ENCODE results near the gene DEAF1. TPM values are rescaled to one million over a fixed set of nuclear protein-coding genes. Genes with fewer than 3 reads are reported as not detected.

DEAF1 gene
- total RNA-seq, 4 donors from 2014 or later: 31.1 to 57.0 (median 39.6) TPM

DNA sequence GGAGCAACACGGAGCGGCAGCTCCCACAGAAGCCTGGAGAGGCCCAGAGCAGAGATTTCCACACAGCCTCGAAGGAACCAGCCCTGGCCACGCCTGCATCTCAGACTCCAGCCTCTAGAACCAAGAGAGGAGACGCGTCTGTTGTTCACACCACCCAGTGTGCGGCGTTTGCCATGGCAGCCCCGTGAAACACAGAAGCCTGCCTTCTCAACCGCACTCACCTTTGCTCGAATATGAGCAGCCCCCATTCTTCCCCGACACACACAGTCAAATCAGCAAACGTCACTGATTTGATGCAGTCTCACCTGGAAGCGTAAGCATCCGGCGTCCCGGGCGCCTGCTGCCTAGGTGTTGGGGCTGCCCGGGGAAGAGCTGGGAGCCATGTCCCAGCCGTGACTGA, 38.0 kb upstream of the DEAF1 start:
- H3K4me3 ChIP-seq (ENCODE audit: low read depth, poor library complexity, severe bottlenecking): no peak overlapping the region
- DNase-seq (ENCODE audit: low spot score in 2 of 2): no peak
- intact Hi-C loops (cut with DNase I; ENCODE audit: low total_unique reads): no loop called here
- no peak for TF ChIP-seq POLR2A (IDR thresholded peaks at IDR 0.05)
- TF ChIP-seq, protein P1, sequence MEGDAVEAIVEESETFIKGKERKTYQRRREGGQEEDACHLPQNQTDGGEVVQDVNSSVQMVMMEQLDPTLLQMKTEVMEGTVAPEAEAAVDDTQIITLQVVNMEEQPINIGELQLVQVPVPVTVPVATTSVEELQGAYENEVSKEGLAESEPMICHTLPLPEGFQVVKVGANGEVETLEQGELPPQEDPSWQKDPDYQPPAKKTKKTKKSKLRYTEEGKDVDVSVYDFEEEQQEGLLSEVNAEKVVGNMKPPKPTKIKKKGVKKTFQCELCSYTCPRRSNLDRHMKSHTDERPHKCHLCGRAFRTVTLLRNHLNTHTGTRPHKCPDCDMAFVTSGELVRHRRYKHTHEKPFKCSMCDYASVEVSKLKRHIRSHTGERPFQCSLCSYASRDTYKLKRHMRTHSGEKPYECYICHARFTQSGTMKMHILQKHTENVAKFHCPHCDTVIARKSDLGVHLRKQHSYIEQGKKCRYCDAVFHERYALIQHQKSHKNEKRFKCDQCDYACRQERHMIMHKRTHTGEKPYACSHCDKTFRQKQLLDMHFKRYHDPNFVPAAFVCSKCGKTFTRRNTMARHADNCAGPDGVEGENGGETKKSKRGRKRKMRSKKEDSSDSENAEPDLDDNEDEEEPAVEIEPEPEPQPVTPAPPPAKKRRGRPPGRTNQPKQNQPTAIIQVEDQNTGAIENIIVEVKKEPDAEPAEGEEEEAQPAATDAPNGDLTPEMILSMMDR (IDR thresholded peaks at IDR 0.05): no peak
- WGBS, 2 donors: 82 to 85% methylated on average over 20 of the region's 20 CpGs

DNA sequence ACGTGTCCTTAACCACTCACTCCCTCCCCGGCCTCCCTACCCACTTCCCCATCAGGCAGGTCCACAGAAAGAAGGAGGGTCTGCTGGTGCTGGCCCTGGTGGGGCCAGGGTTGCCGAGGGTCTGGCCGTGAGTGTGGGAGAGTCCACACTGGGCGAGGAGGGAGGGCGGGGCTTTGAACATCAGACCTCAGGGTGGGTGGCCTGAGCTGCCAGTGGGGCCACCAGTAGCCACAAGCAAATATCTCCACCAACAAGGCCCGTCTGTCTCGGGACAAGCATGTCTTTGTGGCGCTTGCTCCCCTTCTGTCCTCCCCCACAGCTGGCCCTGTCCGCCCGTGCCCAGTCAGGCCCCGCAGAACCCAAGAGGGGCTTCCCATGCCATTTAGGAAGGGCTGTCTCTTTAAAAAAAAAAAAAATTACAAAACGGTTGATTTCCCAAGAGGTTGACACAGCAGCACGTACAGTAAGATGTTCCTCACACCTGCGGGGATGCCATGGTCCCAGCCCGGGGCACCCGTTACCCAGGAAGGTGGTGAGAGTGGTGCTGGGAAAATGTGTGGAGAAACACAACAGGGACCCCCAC, 34.6 kb upstream of the DEAF1 start:
- DNase-seq (ENCODE audit: low spot score in 2 of 2): no peak
- 47 to 52% methylated on average over 16 to 17 of the region's 17 CpGs for WGBS, 2 donors
- no peak for TF ChIP-seq POLR2A (IDR thresholded peaks at IDR 0.05)
- TF ChIP-seq, protein P1 (IDR thresholded peaks at IDR 0.05): no peak
- H3K4me3 ChIP-seq (ENCODE audit: low read depth, poor library complexity, severe bottlenecking): no peak overlapping the region
- intact Hi-C loops (cut with DNase I; ENCODE audit: low total_unique reads): loop anchor here (10.0 kb wide), 1 partner anchor 75 kb away; no protein-coding TSS in a partner anchor

DNA sequence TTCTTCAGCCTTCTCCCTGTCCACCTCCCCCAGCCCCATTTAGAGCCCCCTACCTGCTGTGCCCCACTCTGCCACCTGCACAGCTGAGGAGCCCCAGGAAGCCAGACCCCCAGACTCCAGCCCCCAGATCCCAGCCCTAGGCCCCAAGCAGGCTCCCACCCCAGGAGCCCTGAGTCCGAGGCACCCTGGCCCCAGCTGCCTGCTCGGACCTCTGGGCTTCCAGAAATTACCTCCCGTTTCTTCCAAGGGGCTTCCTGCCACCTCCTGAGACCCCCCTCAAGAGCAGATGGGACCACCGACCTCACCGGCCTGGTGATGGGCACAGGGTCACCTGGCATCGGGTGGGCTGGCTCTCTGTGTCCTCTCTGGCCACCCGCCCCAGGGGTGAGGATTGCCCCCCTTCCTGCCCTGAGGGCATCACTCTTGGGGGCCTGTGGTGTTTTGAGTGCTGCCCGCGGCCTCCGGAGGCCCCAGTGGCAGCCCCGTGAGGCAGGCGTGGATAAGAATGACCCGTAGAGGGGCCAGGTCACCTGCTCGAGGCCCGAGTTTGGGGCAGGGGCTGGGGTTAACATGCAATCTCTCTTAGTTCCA, 34.0 kb upstream of the DEAF1 start:
- 61 to 64% methylated on average over 5 to 15 of the region's 15 CpGs for WGBS, 2 donors
- intact Hi-C loops (cut with DNase I; ENCODE audit: low total_unique reads): loop anchor here (10.0 kb wide), 1 partner anchor 74 kb away; no protein-coding TSS in a partner anchor
- no peak for DNase-seq (ENCODE audit: low spot score in 2 of 2)
- TF ChIP-seq, protein P1 (IDR thresholded peaks at IDR 0.05): no peak
- TF ChIP-seq POLR2A (IDR thresholded peaks at IDR 0.05): no peak
- no peak overlapping the region for H3K4me3 ChIP-seq (ENCODE audit: low read depth, poor library complexity, severe bottlenecking)

- DNase-seq (ENCODE audit: low spot score in 2 of 2): peak; percentile 72 to 97
- TF ChIP-seq POLR2A (IDR thresholded peaks at IDR 0.05): no peak
- TF ChIP-seq, protein P1 (IDR thresholded peaks at IDR 0.05): peak in 1 of 3 donors; percentile 89
- intact Hi-C loops (cut with DNase I; ENCODE audit: low total_unique reads): loop anchor here (10.0 kb wide), 1 partner anchor 73 kb away; no protein-coding TSS in a partner anchor
- no peak overlapping the region for H3K4me3 ChIP-seq (ENCODE audit: low read depth, poor library complexity, severe bottlenecking)
- whole genome bisulfite sequencing, 2 donors: 29 to 44% methylated on average over 7 to 21 of the region's 31 CpGs
These were observed 33.1 kb upstream of the DEAF1 start for GRCh38 chr11:727859-728748.

DNA sequence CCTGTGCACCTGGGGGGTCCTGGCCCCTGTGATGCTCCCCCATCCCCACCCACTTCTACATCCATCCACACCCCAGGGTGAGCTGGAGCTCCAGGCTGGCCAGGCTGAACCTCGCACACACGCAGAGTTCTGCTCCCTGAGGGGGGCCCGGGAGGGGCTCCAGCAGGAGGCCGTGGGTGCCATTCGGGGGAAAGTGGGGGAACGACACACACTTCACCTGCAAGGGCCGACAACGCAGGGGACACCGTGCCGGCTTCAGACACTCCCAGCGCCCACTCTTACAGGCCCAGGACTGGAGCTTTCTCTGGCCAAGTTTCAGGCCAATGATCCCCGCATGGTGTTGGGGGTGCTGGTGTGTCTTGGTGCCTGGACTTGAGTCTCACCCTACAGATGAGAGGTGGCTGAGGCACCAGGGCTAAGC, 32.3 kb upstream of the DEAF1 start:
- WGBS, 2 donors: 75 to 92% methylated on average over 12 of the region's 12 CpGs
- intact Hi-C loops (cut with DNase I; ENCODE audit: low total_unique reads): loop anchor here (10.0 kb wide), 1 partner anchor 72 kb away; no protein-coding TSS in a partner anchor
- DNase-seq (ENCODE audit: low spot score in 2 of 2): no peak

More for the DNA sequence above, 32.3 kb upstream of the DEAF1 start:
- no peak overlapping the region for H3K4me3 ChIP-seq (ENCODE audit: low read depth, poor library complexity, severe bottlenecking)
- TF ChIP-seq, protein P1 (IDR thresholded peaks at IDR 0.05): no peak
- TF ChIP-seq POLR2A (IDR thresholded peaks at IDR 0.05): no peak

Data from lower leg skin (tissue), 4 donors.